Ishikawa (cell line): ENCODE measurements around the gene MTARC2.

Experiments
- CEBPB ChIP-seq: IDR thresholded peaks from 2 replicates; pipeline ENCODE4 v1.6.1; 2012
- EP300 ChIP-seq: IDR thresholded peaks from 2 replicates; pipeline ENCODE4 v1.6.1; 2012; ENCODE audit warnings: borderline replicate concordance
- MAX ChIP-seq: IDR thresholded peaks from 2 replicates; pipeline ENCODE4 v1.6.1; 2012

GRCh38 chr1:220786057-220786336 lies 37.9 kb downstream of the MTARC2 start:
- TF ChIP-seq EP300, result no peak
- TF ChIP-seq CEBPB, result no peak
- TF ChIP-seq MAX, result no peak
